Measurements from ENCODE around the gene HIC2.

Gene HIC2

GRCh38 chr22:21445437-21446127 is 28.4 kb downstream of the HIC2 start:
- TF ChIP-seq USF1 (IDR thresholded peaks at IDR 0.05), result no peak
- TF ChIP-seq TAF1 (IDR thresholded peaks at IDR 0.05; ENCODE audit: low read depth), result no peak
- no peak for TF ChIP-seq CREB1 (IDR thresholded peaks at IDR 0.05; ENCODE audit: low read depth)
- no peak for TF ChIP-seq TCF12 (IDR thresholded peaks at IDR 0.05; ENCODE audit: low read depth)
- TF ChIP-seq CEBPB (IDR thresholded peaks at IDR 0.05), result no peak
- TF ChIP-seq FOXM1 (IDR thresholded peaks at IDR 0.05; ENCODE audit: borderline replicate concordance, low read depth), result no peak
- no peak for TF ChIP-seq TEAD4 (IDR thresholded peaks at IDR 0.05)
- no peak for TF ChIP-seq MAX (IDR thresholded peaks at IDR 0.05)
- no peak for TF ChIP-seq RAD21 (IDR thresholded peaks at IDR 0.05; ENCODE audit: low read depth)
- no peak for TF ChIP-seq YY1 (IDR thresholded peaks at IDR 0.05; ENCODE audit: low read depth)
- no peak for TF ChIP-seq ZBTB7A (IDR thresholded peaks at IDR 0.05; ENCODE audit: low read depth)
- TF ChIP-seq EGR1 (IDR thresholded peaks at IDR 0.05), result no peak
- no peak for TF ChIP-seq NFIC (IDR thresholded peaks at IDR 0.05)
- no peak for TF ChIP-seq REST (IDR thresholded peaks at IDR 0.05; ENCODE audit: low read depth)
- no peak for TF ChIP-seq EP300 (IDR thresholded peaks at IDR 0.05; ENCODE audit: borderline replicate concordance)

- no peak for TF ChIP-seq USF1 (IDR thresholded peaks at IDR 0.05)
- TF ChIP-seq EP300 (IDR thresholded peaks at IDR 0.05; ENCODE audit: borderline replicate concordance), result no peak
- no peak for TF ChIP-seq EGR1 (IDR thresholded peaks at IDR 0.05)
- TF ChIP-seq RAD21 (IDR thresholded peaks at IDR 0.05; ENCODE audit: low read depth), result no peak
- TF ChIP-seq TCF12 (IDR thresholded peaks at IDR 0.05; ENCODE audit: low read depth), result no peak
- TF ChIP-seq TEAD4 (IDR thresholded peaks at IDR 0.05), result no peak
These were observed 29.1 kb downstream of the HIC2 start for GRCh38 chr22:21446128-21446826.

- TF ChIP-seq CREB1 (IDR thresholded peaks at IDR 0.05; ENCODE audit: low read depth) (no peak), USF1 (IDR thresholded peaks at IDR 0.05) (no peak), CEBPB (IDR thresholded peaks at IDR 0.05) (no peak), MAX (IDR thresholded peaks at IDR 0.05) (no peak), YY1 (IDR thresholded peaks at IDR 0.05; ENCODE audit: low read depth) (no peak), TCF12 (IDR thresholded peaks at IDR 0.05; ENCODE audit: low read depth) (no peak), EGR1 (IDR thresholded peaks at IDR 0.05) (no peak)
These were observed 29.9 kb downstream of the HIC2 start for GRCh38 chr22:21446827-21447690.

GRCh38 chr22:21447694-21448402 is 30.7 kb downstream of the HIC2 start:
- TF ChIP-seq TAF1 (IDR thresholded peaks at IDR 0.05; ENCODE audit: low read depth) (no peak), RAD21 (IDR thresholded peaks at IDR 0.05; ENCODE audit: low read depth) (0 out of 2 replicates have a peak, but pooled peaks have one; percentile 2)

GRCh38 chr22:21448627-21449416 is 31.7 kb downstream of the HIC2 start:
- no peak for TF ChIP-seq CEBPB (IDR thresholded peaks at IDR 0.05)
- no peak for TF ChIP-seq NFIC (IDR thresholded peaks at IDR 0.05)
- no peak for TF ChIP-seq TCF12 (IDR thresholded peaks at IDR 0.05; ENCODE audit: low read depth)
- TF ChIP-seq ZBTB7A (IDR thresholded peaks at IDR 0.05; ENCODE audit: low read depth), result no peak
- no peak for TF ChIP-seq TEAD4 (IDR thresholded peaks at IDR 0.05)
- TF ChIP-seq EGR1 (IDR thresholded peaks at IDR 0.05), result no peak
- TF ChIP-seq TAF1 (IDR thresholded peaks at IDR 0.05; ENCODE audit: low read depth), result no peak

All from Ishikawa (cell line).